Breast epithelium (tissue), 4 donors: ENCODE measurements around the gene TGM1. TPM values are rescaled to one million over a fixed set of nuclear protein-coding genes. Genes with fewer than 3 reads are reported as not detected.
"Not testable (repeated sequence)": the region's sequence is repeated elsewhere in the genome, so short reads cannot be mapped to it uniquely, and the experiment has no call there.

Experiments used
- DNase-seq, 2 donors: peaks; one replicate each; pipeline ENCODE4 v3.0.0-alpha.2; 2019; ENCODE audit warnings: low spot score in 2 of 2
- H3K27ac ChIP-seq, 2 donors: fragments of 200-600 bp; sonication (generic) in 1 of 2; one replicate each; pipeline ENCODE4 v1.5.1; 2016 to 2019; ENCODE audit warnings: mild to moderate bottlenecking in 1 of 2
- H3K27me3 ChIP-seq, 2 donors: fragments of 200-600 bp; sonication (generic) in 1 of 2; one replicate each; pipeline versions ENCODE4 v1.5.1 to v1.6.0; 2017 to 2019; ENCODE audit warnings: control low read depth in 1 of 2, mild to moderate bottlenecking in 1 of 2
- H3K36me3 ChIP-seq: fragments of 200-600 bp; one replicate; pipeline ENCODE4 v1.5.1; 2019
- H3K4me1 ChIP-seq, 2 donors: fragments of 200-600 bp; sonication (generic); one replicate each; pipeline ENCODE4 v1.5.1; 2016 to 2019; ENCODE audit warnings: control low read depth in 1 of 2
- H3K4me3 ChIP-seq, 3 donors: fragments of 200-600 bp; sonication (generic); 1 replicate in 2 of 3; 2 replicates in 1 of 3; pipeline ENCODE4 v1.5.1; 2016 to 2019; ENCODE audit warnings: mild to moderate bottlenecking in 3 of 3, moderate library complexity in 2 of 3
- H3K9me3 ChIP-seq, 2 donors: fragments of 200-600 bp; sonication (generic) in 1 of 2; one replicate each; pipeline ENCODE4 v1.5.1; 2016 to 2019; ENCODE audit warnings: control low read depth in 1 of 2
- CTCF ChIP-seq, 3 donors: fragments of 450-650 bp; IDR thresholded peaks; one replicate each; pipeline ENCODE4 v1.5.1; 2016 to 2017; ENCODE audit warnings: antibody characterized with exemption in 3 of 3, mild to moderate bottlenecking in 3 of 3, moderate library complexity in 3 of 3
- POLR2A ChIP-seq: fragments of 450-650 bp; IDR thresholded peaks from one replicate; pipeline ENCODE4 v1.6.1; 2016; ENCODE audit warnings: antibody characterized with exemption, mild to moderate bottlenecking, moderate library complexity
- POLR2AphosphoS5 ChIP-seq, 3 donors: sonication (generic); formaldehyde crosslinking; IDR thresholded peaks; one replicate each; pipeline ENCODE4 v1.6.1; 2017; ENCODE audit warnings: antibody characterized with exemption in 3 of 3
- intact Hi-C: fragments of 100-400 bp; cut with DNase I; formaldehyde crosslinking; loops from one replicate; pipeline ENCODE4 v1.15.1; 2023; ENCODE audit warnings: low total_unique reads
- total RNA-seq, 3 donors: library from RNA; depleted of rRNA; stranded (reverse); fragments of >200 nt; gene quantifications; one replicate each; pipeline ENCODE4 v1.1.0, GENCODE V29; 2016

TGM1 gene
- total RNA-seq, 3 donors from 2014 or later, result 0.32 to 18.7 (median 1.6) TPM

- no peak for TF ChIP-seq POLR2AphosphoS5 (IDR thresholded peaks at IDR 0.05)
- no peak for TF ChIP-seq CTCF (IDR thresholded peaks at IDR 0.05)
- no peak for TF ChIP-seq POLR2A
- no peak overlapping the region for H3K27ac ChIP-seq
- H3K4me3 ChIP-seq, result no peak overlapping the region
- no peaks in the 10 kb centered on the region for H3K36me3 ChIP-seq
- H3K4me1 ChIP-seq, result no peaks in the 10 kb centered on the region
- intact Hi-C loops, result loop anchor here (10.0 kb wide), 1 partner anchor 58 kb away; the partner anchor contains the start of gene CIDEB
- DNase-seq, result no peak
- no peaks in the 10 kb centered on the region for H3K27me3 ChIP-seq
- no peaks in the 10 kb centered on the region for H3K9me3 ChIP-seq
These were observed 16.2 kb downstream of the TGM1 start for GRCh38 chr14:24246765-24247212.

- DNase-seq, H3K9me3 ChIP-seq, H3K27me3 ChIP-seq, H3K36me3 ChIP-seq, H3K27ac ChIP-seq, H3K4me3 ChIP-seq: not testable (repeated sequence)
- intact Hi-C loops, result loop anchor here (10.0 kb wide), 1 partner anchor 59 kb away; the partner anchor contains the start of gene CIDEB
- H3K4me1 ChIP-seq, result peaks cover 0 to 12% of the 10 kb centered on the region in 2 donors
These were observed 17.6 kb downstream of the TGM1 start for GRCh38 chr14:24245350-24245749.

GRCh38 chr14:24243336-24243836 is 19.6 kb downstream of the TGM1 start:
- intact Hi-C loops, result loop anchor here (10.0 kb wide), 1 partner anchor 61 kb away; the partner anchor contains the start of gene CIDEB

GRCh38 chr14:24241829-24242443 is 21.0 kb downstream of the TGM1 start:
- Histone ChIP-seq H3K36me3 (no peaks in the 10 kb centered on the region), H3K27me3 (no peaks in the 10 kb centered on the region), H3K4me1 (peaks cover 3 to 17% of the 10 kb centered on the region in 2 donors), H3K9me3 (no peaks in the 10 kb centered on the region), H3K27ac (peak overlapping the region; percentile 97), H3K4me3 (peak overlapping the region; percentile 63 to 75 (median 75))
- DNase-seq, result peak in 1 of 2 donors; percentile 91
- intact Hi-C loops, result loop anchor here (10.0 kb wide), 1 partner anchor 63 kb away; the partner anchor contains the start of gene CIDEB
- peak; percentile 73 to 79 (median 76) for TF ChIP-seq CTCF (IDR thresholded peaks at IDR 0.05)
- no peak for TF ChIP-seq POLR2A

More at GRCh38 chr14:24243336-24243836, 19.6 kb downstream of the TGM1 start:
- no peaks in the 10 kb centered on the region for H3K36me3 ChIP-seq
- H3K27me3 ChIP-seq, result no peaks in the 10 kb centered on the region
- peak overlapping the region; percentile 63 to 75 (median 75) for H3K4me3 ChIP-seq
- DNase-seq, result no peak
- H3K4me1 ChIP-seq, result peaks cover 3 to 17% of the 10 kb centered on the region in 2 donors
- TF ChIP-seq POLR2AphosphoS5 (IDR thresholded peaks at IDR 0.05), result no peak
- no peak for TF ChIP-seq POLR2A
- no peak for TF ChIP-seq CTCF (IDR thresholded peaks at IDR 0.05)
- H3K9me3 ChIP-seq, result no peaks in the 10 kb centered on the region
- peak overlapping the region; percentile 97 for H3K27ac ChIP-seq

- peaks cover 3 to 17% of the 10 kb centered on the region in 2 donors for H3K4me1 ChIP-seq
- intact Hi-C loops, result loop anchor here (10.0 kb wide), 1 partner anchor 64 kb away; the partner anchor contains the start of gene CIDEB
- TF ChIP-seq CTCF (IDR thresholded peaks at IDR 0.05) (no peak), POLR2A (no peak), POLR2AphosphoS5 (IDR thresholded peaks at IDR 0.05) (no peak)
- no peaks in the 10 kb centered on the region for H3K27me3 ChIP-seq
- H3K9me3 ChIP-seq, result no peaks in the 10 kb centered on the region
- DNase-seq, result no peak
- no peaks in the 10 kb centered on the region for H3K36me3 ChIP-seq
- peak overlapping the region; percentile 60 to 97 for H3K27ac ChIP-seq
- H3K4me3 ChIP-seq, result no peak overlapping the region
These were observed 22.7 kb downstream of the TGM1 start for GRCh38 chr14:24240110-24240918.
